Hair follicular keratinocyte (primary cell): Measurements from ENCODE around the gene PCDH20. TPM values are rescaled to one million over a fixed set of nuclear protein-coding genes. Genes with fewer than 3 reads are reported as not detected.

Experiments used
- total RNA-seq: library from RNA; depleted of rRNA; stranded (reverse); fragments of >200 nt; gene quantifications from 2 replicates; pipeline ENCODE4 v1.2.3, GENCODE V29; 2015

Gene PCDH20, protein sequence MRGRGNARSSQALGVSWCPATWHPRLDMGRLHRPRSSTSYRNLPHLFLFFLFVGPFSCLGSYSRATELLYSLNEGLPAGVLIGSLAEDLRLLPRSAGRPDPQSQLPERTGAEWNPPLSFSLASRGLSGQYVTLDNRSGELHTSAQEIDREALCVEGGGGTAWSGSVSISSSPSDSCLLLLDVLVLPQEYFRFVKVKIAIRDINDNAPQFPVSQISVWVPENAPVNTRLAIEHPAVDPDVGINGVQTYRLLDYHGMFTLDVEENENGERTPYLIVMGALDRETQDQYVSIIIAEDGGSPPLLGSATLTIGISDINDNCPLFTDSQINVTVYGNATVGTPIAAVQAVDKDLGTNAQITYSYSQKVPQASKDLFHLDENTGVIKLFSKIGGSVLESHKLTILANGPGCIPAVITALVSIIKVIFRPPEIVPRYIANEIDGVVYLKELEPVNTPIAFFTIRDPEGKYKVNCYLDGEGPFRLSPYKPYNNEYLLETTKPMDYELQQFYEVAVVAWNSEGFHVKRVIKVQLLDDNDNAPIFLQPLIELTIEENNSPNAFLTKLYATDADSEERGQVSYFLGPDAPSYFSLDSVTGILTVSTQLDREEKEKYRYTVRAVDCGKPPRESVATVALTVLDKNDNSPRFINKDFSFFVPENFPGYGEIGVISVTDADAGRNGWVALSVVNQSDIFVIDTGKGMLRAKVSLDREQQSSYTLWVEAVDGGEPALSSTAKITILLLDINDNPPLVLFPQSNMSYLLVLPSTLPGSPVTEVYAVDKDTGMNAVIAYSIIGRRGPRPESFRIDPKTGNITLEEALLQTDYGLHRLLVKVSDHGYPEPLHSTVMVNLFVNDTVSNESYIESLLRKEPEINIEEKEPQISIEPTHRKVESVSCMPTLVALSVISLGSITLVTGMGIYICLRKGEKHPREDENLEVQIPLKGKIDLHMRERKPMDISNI
- 0.04 TPM in 1 of 2 replicates, not detected in the other for total RNA-seq

GRCh38 chr13:61415749-61416148 is at the start of gene PCDH20:
TSS of gene PCDH20 (minus strand) at chr13:61415849. CDS start at chr13:61415158, 691 bp downstream.

